ENCODE results near the gene CYP2A6.
"Not testable (repeated sequence)": the region's sequence is repeated elsewhere in the genome, so short reads cannot be mapped to it uniquely, and the experiment has no call there.

The CYP2A6 gene, protein sequence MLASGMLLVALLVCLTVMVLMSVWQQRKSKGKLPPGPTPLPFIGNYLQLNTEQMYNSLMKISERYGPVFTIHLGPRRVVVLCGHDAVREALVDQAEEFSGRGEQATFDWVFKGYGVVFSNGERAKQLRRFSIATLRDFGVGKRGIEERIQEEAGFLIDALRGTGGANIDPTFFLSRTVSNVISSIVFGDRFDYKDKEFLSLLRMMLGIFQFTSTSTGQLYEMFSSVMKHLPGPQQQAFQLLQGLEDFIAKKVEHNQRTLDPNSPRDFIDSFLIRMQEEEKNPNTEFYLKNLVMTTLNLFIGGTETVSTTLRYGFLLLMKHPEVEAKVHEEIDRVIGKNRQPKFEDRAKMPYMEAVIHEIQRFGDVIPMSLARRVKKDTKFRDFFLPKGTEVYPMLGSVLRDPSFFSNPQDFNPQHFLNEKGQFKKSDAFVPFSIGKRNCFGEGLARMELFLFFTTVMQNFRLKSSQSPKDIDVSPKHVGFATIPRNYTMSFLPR

DNA sequence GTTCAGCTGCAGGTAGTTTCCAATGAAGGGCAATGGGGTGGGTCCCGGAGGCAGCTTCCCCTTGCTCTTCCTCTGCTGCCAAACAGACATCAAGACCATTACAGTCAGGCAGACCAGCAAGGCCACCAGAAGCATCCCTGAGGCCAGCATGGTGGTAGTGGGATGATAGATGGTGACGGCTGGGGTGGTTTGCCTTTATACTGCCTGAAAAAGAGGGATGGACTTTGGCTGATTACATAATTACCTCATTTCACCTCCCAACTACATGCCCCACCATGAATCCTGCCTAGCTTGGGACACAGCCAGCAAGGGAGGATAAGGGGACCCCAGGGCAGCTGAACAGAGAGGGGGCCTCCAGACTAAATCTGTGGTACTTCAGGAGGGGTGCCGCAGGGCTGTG, at the start of gene CYP2A6:
Gene CYP2A6, minus strand, starts transcription at position 171 of the 400 bp plus-strand sequence. Its CDS starts 21 bp downstream, at position 150.
- DNase-seq = not testable (repeated sequence)

DNA sequence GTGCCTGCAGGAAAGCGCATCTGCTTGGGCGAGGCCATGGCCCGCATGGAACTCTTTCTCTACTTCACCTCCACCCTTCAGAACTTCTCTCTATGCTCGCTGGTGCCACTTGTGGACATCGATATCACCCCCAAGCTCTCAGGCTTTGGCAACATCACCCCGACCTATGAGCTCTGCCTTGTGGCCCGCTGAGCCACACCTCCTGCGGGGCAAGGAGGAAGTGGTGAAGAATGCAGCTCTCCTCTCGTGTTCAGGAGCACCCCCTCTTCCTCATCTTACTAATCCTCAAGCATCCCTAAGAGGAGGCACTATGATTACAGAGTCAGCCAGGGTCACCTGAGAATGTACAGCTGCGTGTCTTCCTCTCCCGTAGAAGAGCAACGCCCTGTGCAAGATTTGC, 49.7 kb upstream of the CYP2A6 start:
- not testable (repeated sequence) for DNase-seq

DNA sequence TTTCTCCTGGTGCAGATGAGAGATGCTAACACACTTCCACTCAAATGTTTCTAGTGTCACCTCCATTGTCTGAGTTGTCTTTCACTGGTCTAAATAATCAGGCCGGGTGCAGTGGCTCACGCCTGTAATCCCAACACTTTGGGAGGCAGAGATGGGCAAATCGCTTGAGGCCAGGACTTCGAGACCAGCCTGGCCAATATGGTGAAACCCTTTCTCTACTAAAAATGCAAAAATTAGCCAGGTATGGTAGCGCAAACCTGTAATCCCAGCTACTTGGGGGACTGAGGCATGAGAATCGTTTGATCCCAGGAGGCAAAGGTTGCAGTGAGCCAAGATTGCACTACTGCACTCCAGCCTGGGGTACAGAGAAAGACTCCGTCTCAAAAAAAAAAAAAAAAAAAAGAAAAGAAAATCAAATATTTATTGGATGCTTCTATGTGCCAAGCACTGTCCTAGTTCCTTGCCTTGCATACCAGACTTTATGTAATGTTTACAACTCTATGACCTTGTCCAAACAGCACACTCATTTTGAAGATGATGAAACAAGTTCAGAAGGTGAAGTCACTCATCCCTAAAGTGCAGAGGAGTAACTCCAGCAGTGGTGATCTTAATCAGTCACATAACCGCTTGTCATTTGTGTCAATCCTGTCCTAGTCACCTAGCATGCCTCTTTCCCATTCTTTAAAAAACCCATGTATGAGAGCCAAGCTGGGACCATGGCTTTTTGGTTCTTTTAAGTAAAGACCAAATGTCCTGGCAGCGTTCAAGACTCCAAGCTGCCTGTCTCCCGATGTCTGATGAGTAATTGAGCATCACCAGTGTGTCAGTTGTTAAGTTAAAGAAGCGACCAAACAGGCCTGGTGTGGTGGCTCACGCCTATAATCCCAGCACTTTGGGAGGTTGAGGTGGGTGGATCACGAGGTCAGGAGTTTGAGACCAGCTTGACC, 46.9 kb upstream of the CYP2A6 start:
- not testable (repeated sequence) for DNase-seq

DNA sequence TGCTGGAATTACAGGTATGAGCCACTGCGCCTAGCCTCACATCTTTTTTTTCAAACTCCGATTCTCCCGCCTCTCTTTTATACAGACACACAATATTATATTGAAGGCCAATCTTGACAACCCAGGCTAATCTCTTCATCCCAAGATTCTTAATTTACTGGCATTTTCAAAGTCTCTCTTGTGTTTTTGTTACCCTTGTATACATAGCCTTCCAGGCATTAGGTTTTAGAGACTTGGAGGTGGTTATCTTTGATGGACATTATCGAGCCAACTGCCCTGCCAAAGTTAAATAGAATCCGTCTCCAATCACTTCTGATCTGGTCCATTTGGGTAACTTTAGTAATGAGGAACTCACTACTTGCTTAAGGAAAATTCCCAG, 46.2 kb upstream of the CYP2A6 start:
- DNase-seq = no peak

DNA sequence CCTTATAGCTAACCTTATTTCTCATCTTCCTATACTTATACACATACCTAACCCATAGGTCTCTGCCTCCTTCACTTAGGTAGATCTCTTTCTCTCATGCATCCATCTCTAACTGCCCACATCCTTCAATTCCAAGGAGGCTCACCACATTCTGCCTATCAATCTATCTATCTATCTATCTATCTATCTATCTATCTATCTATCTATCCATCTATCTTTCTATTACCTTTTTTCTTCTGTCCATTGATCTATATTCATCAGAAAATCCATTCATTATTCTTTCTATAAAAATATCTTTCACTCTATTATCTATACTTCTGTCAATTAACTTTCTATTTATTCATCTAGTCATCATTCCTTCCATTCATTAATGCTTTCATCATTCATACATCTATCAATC, 42.9 kb upstream of the CYP2A6 start:
- no peak for DNase-seq

DNA sequence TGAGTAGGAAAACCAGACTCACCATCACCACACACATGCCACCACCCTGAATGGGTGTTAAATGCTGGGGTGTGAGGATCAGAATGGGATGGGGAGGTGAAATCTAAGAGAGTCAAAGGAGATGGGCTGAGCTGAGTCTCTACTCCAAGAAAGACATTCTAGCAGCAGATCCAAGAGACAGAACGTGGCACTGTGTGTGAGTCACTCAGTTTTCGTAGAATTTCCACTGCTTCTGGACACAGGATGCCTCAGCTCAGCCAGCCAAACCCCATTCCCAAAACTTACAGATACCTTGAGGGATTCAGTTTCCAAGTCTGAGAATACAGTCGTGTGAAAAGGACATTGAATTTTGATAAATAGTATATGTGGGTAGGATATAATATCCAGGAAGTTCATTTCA, 39.1 kb upstream of the CYP2A6 start:
- no peak for DNase-seq

DNA sequence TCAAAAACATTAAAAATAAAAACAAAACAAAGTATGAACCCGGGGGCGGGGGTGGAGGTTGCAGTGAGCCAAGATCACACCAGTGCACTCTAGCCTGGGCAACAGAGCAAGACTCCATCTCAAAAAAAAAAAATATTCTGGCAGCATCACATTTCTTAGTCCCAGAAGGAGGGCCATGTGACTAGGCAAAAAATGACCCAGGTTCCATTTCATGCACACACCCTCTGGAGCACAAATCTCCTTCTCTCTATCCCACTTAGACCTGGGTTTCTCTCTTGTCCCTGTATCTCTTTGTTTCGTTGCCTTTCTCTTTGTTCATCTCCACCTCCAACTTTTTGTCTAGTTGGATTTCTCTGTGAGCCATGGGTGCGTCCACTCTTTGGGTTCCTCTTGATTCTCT, 37.9 kb upstream of the CYP2A6 start:
- no peak for DNase-seq

DNA sequence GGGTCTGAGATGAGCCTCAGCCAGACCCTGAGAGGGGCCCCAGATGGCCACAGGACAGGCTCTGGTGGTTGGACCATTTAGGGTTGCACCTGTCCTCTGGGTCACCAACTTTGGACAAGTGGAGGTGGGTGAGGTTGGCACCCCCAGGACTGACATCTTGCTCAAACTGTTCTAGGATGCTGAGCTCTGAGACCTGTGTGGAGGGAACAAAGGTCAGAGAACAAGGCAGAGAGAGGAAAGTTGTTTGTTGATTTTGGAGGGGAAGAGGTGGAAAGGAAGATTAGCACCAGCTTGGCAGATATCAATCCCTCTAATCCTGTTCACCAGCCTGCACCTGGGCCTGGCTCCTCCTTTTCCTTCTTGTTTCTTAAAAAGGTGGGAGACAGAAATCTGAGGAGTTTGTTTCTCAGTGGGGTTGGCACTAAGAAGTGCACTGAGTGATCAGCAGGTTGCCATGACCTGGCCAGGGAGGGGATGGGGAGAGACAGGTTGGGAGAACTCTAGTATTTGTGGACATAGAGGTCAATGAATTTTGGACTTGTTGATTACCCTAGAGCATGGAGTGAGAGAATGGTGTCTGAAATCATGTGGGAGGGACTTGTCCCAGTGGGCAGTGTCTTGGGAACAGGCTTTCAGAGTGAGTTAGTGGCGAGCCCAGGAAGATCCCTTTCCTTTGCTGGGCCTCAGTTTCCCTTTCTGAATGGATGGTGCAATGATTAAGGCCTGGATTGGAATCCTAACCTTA, 34.1 kb upstream of the CYP2A6 start:
- DNase-seq = not testable (repeated sequence)

DNA sequence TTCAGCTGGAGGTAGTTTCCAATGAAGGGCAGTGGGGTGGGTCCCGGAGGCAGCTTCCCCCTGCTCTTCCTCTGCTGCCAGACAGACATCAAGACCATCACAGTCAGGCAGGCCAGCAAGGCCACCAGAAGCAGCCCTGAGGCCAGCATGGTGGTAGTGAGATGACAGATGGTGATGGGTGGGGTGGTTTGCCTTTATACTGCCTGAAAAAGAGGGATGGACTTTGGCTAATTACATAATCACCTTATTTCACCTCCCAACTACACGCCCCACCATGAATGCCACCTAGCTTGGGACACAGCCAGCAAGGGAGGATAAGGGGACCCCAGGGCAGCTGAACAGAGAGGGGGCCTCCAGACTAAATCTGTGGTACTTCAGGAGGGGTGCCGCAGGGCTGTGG, 31.8 kb upstream of the CYP2A6 start, which contains the start of gene CYP2A7:
Gene CYP2A7, minus strand, starts transcription at position 170 of the 400 bp plus-strand sequence. Its CDS starts 21 bp downstream, at position 149.
- DNase-seq = not testable (repeated sequence)

DNA sequence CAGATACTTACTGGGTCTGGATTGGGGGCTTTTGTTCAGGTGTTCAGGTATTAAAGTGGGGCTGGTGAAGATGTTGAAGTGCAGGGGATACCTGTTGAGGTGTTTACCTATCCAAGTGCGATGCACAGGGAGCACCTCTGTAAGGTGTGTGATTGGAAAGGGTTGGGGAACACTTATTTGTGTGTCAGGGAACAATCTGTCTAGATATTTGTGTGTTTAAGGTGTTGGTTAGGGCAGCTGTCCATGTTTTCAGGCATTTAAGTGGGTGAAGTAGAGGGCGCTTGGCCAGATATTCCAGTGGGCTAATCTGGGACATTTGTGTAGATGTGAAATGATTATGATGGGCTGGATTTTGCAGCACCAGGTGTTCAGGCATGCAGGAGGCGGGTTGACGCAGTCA, 29.1 kb upstream of the CYP2A6 start:
- DNase-seq = not testable (repeated sequence)

DNA sequence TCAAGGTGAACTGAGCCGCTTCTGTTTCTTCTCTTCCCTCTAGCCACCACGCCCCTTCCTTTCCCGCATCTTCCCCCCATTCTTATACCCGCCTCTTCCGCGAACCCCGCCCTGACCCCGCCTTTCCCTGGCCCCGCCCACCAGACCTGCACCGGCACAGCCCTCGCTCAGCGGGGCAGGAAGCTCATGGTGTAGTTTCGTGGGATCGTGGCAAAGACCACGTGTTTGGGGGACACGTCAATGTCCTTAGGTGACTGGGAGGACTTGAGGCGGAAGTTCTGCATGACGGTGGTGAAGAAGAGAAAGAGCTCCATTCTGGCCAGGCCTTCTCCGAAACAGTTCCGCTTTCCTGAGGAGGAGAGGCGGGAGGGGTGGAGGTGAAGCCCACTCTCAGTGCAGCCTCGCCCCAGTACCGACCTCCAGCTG, 25.3 kb upstream of the CYP2A6 start:
- DNase-seq = not testable (repeated sequence)

DNA sequence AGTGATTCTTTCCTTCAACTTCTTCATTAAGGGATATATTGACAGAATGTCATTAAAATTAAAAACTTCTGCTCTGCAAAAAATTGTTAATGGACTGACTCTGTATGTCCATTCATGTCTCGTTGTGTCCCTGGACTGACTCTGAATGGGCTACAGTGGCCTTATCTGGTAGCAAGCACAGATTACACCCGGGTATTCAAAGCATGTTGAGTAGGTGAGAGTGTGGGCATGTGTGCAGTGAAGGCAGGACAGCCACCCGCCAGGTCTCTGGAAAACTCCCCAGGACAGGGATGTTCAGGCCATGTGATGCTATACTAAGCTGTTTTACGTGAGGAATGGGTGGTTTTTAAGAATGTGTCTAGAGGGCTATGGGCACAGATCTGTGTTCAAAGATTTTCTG, 24.6 kb upstream of the CYP2A6 start:
- not testable (repeated sequence) for DNase-seq

DNA sequence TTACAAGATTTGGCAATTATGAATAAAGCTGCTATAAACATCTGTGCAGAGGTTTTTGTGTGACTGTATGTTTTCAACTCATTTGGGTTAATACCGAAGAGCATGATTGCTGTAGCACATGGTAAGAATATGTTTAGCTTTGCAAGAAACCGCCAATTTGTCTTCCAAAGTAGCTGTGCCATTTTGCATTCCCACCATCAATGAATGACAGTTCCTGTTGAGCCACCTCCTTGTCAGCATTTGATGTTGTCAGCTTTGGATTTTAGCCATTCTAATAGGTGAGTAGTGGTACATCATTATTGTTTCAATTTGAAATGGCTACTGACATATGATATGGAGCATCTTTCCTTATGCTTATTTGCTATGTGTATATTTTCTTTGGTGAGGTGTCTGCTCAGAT, 23.6 kb upstream of the CYP2A6 start:
- DNase-seq = not testable (repeated sequence)

DNA sequence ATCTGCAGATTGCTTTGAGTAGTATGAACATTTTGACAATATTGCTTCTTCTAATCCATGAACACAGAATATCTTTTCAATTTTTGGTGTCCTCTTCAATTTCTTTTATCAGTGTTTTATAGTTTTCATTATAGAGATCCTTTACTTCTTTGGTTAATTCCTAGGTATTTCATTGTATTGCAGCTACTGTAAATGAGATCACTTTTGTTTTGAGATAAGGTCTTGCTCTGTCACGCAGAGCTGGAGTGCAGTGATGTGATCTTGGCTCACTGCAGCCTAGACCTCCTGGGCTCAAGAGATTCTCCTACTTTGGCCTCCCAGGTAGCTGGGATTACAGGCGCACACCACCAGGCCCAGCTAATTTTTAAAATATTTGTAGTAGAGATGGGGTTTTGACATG, 22.0 kb upstream of the CYP2A6 start:
- DNase-seq = no peak

DNA sequence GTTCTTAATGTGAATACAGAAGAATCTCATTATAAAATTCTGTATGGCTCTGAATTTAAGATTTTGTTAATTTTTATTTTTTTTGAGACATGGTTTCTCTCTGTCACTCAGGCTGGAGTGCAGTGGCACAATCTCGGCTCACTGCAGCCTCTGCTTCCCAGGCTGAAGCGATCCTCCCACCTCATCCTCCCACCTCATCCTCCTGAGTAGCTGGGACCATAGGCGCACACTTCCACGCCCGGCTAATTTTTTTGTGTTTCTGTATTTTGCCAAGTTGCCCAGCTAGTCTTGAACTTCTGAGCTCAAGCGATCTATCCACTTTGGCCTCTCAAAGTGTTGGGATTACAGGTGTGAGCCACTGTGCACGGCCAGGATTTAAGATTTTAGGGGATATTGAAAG, 17.5 kb upstream of the CYP2A6 start:
- DNase-seq = no peak

DNA sequence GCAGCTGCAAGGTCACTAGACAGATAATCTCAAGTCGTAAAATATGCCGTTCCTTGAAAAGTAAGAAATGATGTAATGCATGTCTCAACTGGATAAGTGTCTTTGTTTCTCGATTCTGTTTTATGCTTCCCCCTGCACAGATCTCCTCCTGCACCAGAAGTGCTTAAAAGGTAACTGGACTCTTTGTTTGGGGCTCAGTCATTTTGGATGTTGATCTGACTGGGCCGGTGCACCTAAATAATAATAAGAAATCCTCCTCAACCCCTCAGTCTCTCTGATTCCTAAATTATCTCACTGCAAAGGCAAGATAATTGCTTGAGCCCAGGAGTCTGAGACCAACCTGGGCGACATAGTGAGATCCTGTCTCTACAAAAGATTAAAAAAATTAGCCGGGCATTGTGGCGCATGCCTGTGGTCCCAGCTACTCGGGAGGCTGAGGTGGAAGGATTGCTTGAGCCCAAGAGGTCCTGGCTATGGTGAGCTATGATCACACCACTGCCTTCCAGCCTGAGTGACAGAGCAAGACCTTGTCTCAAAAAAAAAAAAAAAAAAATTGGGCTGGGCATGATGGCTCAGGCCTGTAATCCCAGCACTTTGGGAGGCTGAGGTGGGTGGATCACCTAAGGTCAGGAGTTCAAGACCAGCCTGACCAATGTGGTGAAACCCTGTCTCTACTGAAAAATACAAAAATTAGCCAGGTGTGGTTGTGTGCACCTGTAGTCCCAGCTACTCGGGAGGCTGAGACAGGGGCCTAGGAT, 14.7 kb upstream of the CYP2A6 start:
- DNase-seq = not testable (repeated sequence)

DNA sequence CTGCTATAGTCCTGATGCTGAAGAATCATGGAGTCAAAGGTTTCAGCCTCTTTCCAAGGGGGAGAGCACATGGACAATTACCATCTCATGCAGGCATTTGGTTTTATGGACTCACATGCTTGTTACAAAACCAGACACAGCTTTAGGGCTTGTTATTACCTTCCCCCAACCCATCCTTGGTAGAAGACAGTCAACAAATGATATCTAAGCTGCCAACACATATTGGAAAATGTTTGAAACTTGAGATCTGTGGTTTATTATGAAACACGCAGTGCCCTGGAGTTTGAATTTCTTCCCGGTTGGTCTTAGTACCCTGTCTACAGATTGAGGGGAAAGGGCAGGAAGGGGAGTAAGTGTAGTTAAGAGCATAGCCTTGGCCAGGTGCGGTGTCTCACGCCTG, 12.5 kb upstream of the CYP2A6 start:
- DNase-seq = no peak

DNA sequence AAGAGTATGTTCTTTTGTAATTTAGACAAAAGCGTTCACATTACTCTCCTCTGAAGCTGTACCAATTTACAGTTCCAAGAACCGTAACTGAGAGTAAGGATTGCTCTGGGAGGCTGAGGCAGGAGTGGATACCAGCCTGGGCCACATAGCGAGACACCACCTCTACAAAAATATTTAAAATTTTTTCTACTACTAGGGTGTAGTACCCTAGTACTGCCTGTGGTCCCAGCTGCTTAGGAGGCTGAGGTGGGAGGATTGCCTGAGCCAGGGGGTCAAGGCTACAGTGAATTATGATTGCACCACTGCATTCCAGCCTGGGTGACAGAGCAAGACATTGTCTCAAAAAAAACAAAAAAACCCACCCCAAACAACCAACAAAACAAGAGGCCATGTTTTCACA, 12.1 kb upstream of the CYP2A6 start:
- no peak for DNase-seq

DNA sequence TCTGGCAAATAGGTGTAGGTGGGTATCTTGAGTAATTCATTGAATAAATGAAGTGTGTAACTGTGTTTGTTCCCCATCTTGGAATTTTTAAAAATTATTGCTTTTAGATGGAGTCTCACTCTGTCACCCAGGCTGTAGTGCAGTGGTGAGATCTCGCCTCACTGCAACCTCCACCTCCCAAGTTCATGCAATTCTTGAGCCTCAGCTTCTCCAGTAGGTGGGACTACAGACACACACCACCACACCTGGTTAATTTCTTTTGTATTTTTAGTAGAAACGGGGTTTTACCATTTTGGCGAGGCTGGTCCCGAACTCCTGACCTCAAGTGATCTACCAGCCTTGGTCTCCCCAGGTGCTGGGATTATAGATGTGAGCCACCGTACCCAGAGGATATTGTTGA, 7.9 kb upstream of the CYP2A6 start:
- no peak for DNase-seq

DNA sequence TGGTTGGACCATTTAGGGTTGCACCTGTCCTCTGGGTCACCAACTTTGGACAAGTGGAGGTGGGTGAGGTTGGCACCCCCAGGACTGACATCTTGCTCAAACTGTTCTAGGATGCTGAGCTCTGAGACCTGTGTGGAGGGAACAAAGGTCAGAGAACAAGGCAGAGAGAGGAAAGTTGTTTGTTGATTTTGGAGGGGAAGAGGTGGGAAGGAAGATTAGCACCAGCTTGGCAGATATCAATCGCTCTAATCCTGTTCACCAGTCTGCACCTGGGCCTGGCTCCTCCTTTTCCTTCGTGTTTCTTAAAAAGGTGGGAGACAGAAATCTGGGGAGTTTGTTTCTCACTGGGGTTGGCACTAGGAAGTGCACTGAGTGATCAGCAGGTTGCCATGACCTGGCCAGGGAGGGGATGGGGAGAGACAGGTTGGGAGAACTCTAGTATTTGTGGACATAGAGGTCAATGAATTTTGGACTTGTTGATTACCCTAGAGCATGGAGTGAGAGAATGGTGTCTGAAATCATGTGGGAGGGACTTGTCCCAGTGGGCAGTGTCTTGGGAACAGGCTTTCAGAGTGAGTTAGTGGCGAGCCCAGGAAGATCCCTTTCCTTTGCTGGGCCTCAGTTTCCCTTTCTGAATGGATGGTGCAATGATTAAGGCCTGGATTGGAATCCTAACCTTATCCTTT, 2.4 kb upstream of the CYP2A6 start:
- not testable (repeated sequence) for DNase-seq

DNA sequence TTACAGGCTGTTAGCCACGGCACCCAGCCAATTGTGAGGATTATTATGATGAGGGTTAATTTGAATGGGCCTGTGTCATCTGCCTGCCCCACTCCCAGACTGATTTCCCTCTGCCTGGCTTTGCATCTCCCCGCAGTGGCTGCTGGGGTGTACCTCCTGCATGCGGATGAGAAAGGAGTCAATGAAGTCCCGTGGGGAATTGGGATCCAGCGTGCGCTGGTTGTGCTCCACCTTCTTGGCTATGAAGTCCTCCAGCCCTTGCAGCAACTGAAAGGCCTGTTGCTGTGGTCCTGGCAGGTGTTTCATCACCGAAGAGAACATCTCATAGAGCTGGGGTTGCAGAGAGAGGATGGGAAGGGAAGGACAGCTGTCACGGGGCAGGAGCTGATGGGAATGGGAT, 3.5 kb downstream of the CYP2A6 start:
- not testable (repeated sequence) for DNase-seq

Data from NCI-H187 treated with DMSO at 0.1 percent for 48 hours (cell line).